HG03558 (cell line): Measurements from ENCODE around the gene CORO2B.

Source experiments
- ATAC-seq: cut with Tn5 transposase; IDR thresholded peaks from one replicate; pipeline ENCODE4 v1.9.1; 2021; ENCODE audit warnings: moderate number of reproducible peaks; ENCODE audit not compliant: unreplicated experiment; ENCODE audit errors: extremely low read depth

The CORO2B gene, protein sequence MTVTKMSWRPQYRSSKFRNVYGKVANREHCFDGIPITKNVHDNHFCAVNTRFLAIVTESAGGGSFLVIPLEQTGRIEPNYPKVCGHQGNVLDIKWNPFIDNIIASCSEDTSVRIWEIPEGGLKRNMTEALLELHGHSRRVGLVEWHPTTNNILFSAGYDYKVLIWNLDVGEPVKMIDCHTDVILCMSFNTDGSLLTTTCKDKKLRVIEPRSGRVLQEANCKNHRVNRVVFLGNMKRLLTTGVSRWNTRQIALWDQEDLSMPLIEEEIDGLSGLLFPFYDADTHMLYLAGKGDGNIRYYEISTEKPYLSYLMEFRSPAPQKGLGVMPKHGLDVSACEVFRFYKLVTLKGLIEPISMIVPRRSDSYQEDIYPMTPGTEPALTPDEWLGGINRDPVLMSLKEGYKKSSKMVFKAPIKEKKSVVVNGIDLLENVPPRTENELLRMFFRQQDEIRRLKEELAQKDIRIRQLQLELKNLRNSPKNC

DNA sequence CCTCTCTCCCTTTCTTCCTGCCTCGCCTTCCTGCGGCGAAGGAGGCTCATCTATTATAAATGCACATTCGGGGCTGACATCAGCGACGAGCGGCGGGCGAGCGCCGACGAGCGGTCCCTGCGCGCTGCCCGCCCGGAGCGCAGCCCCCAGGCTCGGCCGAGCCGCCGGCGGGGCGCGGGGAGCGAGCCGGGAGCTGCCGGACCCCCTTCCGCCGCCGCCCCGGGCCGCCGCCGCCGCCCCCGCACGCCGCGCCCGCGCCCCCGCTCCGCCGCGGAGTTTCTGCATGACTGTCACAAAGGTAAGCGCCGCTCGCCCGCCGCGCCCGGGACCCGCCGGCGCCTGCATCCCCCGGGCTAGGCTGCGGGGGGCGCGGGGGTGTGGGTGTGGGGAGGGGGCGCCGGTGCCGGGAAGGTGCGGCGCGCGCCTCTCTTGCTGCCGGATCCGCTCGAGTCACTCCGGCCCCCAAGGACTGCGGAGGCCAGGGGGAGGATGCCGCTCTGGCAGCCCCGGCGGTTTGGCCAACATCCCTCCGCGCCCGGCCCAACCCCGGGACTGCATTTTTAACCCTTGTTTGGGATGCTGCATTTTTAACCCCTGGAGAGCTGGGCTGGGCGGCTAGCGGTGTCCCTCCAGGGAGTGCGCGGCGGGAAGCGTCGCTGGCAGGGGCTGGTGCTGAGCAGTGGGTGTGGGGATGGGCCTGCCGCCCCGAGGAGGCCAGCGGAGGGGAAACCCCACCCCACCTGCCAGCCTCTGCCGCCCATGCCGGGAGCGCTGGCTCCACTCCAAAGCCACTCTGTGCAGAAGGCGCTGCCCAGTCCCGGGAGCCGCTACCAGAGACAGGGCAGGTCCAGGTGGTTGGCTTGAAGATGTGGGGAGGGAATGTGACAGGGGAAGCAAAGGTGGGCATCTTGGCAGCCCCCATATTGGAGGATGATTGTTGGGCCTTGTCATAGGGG, at the start of gene CORO2B:
Gene CORO2B, plus strand, starts transcription at position 14 of the 956 bp plus-strand sequence. Its CDS starts 270 bp downstream, at position 284.
- ATAC-seq, result no peak

DNA sequence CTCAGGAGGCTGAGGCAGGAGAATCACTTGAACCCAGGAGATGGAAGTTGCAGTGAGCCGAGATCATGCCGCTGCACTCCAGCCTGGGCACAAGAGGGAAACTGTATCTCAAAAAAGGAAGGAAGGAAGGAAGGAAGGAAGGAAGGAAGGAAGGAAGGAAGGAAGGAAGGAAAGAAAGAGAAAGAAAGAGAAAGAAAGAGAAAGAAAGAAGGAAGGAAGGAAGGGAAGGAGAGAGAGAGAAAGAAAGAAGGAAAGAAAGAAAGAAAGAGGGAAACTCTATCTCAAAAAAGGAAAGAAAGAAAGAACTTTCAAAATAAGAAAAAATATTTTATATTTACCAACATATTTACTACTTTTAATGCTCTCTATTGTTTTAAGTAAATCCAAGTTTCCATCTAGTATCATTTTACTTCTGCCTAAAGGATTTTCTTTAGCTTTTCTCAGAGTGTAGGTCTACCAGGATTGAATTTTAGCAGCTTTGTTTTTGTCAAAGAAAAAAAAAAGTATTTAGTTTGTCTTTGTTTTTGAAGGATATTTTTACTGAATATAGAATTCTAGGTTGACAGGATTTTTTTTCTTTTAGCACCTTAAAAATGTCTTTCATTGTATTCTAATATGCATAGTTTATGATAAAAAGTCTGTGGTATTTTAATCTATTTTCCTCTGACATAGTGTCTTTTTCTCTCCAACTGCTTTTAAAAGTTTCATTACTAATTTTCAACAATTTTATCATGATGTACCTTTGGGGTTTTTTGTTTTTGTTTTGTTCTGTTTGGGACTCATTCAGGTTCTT, 47.2 kb upstream of the CORO2B start:
- no peak for ATAC-seq

DNA sequence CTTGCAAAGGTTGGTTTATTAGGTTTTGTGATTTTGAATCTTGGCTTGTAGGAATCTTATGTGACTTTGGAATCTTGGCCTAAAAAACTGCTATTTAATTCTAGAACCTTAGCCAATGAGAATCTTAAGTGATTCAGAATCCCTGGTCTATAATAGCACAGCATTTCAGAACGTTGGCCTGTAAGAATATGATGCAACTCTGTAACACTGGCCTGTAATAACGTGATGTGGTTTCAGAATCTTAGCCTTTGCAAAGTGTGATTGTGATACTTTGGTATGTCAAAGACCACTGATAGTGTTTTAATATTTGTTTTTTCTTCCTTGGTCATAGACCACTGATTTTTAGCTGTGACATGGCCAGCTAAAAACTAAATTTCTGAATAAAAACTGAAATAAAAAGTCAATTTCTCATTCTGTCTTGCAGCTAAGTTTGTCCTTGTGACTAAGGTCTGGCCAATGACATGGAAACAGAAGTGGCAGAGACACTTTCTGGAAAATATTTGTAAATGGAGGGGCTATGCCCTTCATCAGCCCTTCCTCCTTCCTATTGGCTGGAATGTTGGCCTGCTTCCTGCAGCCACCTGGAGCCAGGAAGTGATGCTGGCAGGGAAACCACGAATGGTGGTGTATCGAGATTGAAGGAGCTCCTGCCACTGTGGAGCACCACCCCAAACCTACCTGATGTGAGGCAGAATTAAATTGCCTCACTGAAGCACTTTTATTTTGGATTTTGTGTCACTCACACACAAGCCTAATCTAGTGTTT, 42.3 kb upstream of the CORO2B start:
- no peak for ATAC-seq

DNA sequence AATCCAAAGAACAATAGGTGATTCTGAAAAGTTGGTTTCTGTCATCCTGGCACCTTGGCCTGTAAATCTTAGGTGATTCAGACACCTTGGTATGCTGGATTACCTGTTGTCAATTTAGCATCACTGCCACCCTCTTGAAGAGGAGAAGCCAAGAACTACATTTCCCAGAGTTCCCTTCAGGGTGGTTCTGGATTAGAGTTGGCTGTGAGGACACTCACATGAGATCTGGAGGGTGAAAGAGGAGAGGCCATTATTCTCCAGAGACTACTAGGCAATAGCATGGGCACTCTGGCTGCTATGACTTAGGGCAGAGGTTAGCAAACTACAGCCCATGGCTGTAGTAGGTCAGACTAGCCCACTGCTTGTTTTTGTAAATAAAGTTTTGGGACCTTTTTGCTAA, 41.7 kb upstream of the CORO2B start:
- no peak for ATAC-seq

DNA sequence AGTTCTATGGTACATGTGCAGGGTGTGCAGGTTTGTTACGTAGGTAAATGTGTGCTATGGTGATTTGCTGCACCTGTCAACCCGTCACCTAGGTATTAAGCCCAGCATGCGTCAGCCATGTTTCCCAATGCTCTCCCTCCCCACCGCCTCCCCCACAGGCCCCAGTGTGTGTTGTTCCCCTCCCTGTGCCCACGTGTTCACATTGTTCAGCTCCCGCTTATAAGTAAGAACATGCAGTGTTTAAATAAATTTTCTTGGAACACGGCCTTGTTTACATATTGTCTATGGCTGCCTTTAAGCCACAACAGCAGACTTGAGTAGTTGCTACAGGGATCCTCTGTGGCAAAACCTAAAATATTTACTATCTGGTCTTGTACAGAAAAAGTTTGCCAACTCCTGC, 41.3 kb upstream of the CORO2B start:
- ATAC-seq, result no peak

DNA sequence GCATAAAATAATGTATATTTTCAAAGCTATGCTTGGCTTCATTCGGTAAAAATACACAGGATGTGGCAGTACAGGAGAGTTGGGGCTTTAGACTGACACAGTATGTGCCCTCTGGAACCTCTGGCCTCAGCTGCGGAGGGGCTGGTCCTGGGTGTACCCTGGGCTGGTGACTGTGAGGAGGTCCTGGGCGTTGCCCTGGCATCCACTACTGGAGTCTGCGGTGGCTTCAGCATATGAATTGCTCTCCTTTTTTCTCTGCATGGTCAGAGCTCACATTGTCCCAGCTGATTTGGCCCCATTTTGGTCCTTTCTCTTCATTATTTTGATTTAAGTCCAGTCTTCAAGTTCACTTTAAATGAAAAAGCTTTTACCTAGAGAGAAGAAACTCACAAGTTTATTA, 40.5 kb upstream of the CORO2B start:
- ATAC-seq, result no peak

DNA sequence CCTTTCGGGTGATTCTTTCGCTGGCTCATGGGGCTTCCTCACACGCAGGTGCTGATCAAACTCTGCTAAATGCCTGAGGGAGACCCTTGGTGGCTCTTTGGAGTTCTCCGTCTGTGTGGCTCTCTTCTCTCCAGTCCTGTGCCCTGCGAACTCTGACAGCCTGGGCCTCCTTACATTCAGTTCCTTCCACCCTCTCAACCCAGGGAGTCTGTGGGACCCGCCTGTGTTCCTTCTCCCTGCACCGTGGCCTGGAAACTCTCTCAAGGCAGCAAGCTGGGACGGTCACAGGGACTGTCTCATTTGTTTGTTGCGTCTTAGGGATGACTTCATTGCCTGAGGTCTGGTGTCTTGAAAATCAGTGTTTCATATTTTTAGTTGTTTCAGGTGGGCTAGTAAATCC, 37.0 kb upstream of the CORO2B start:
- no peak for ATAC-seq

DNA sequence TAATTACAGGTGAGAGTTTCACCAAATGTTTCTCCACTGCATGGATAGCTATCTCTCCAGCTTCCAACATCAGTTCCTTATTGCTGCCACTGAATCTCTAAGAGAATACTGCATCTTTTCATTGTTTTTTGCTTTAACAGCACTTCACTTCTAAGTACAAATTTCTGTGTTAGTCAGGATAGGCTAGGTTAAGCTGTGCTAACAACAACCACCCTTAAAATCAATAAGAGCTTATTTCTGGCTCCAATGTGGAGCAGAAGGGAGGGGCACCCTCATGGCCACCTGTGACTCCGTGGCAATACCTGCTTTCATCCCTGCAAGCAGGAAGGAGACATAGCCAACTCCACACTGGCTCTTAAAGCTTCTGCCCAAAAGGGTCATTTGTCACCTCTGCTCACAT, 36.4 kb upstream of the CORO2B start:
- no peak for ATAC-seq

DNA sequence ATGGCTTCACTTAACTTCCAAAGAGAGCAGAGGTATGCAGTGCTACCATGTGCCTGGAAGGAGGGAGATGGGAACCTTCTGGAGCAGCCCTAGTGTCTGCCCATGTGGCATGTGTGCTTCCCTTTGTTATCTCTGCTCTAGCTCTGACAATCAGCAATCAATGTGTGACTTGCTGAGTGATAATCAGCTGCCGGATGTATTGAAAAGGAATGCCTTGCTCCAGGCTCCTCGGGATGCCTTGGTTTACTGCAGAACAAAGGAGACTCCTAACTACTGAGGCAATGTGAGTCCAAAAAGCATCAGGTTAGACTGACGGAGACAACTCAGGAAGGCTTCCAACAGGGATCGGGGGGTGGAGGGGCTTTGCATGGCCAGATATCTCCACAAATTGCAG, 36.0 kb upstream of the CORO2B start:
- no peak for ATAC-seq

DNA sequence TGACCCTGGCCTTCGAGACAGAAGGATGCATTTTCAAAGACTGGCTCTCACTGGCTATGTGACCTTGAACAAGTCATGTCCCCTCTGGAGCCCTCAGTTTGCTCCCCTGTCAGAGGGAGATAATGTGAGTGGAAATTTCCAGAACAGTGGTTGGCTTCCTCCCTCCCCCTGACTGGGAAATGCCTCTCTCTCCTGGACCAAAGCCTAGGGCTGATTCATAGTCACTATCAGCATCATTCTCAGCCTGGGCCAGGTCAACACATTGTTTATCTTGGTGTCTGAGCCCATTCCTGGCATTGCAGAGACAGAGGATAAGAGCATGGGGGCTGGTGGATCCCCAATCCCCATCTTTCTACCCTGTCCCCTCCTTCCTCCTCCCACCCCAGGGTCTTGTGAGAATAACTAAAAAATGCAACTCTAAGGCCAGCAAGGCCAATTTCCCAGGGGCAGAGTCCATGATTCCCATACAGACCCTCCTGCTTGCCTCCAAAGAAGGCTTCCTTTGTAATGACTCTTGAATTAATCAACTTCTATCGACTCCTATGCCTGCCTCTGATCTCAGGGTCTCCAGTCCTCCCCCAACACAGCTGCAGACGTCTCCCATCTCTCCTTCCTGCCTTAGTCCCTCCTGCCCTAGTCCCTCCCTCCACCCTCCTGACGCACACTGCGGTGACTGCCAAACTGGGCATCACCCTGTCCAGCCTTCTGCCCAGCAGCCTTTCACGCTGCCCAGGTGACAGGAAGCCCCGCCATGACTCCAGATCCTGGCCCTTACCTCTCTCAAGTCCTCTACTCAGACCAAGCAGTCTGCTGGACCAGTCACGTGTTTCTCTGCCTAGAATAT, 35.4 kb upstream of the CORO2B start:
- ATAC-seq, result no peak

DNA sequence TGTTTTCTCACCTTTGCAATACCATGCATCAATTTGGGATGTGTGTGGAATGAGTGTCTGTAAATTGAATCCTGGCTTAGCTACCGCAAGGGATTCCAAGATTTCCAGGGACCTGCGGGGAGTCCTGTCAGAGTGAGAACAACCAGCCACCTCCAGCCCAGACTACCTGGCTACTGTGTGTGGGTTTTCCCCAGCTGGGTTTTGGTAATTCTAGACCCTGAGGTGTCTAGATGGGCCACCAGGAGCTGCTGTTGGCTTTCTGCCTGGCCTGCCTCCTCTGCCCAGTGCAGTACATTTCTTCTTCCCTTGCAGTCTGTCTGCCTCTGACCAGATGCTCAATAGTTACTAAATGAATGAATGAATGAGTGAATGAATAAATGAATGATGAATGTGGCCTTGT, 32.5 kb upstream of the CORO2B start:
- no peak for ATAC-seq

DNA sequence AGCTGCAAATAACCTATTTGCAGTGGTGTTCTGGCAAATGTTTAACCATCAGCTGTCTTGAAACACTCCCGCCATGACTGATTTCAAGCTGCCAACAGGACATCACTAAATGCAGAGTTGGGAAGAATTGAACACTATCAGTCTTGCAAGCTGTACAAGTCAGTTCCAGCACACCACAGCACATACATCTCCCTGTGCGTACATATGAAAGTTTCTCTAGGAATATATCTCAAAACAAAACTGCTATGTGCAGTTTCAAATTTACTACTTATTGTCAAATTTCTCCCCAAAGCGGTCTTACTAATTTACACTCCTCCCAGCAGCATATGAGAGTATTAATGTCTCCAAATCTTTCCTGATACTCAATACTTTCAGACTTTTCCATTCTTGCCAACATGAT, 30.4 kb upstream of the CORO2B start:
- ATAC-seq, result no peak

DNA sequence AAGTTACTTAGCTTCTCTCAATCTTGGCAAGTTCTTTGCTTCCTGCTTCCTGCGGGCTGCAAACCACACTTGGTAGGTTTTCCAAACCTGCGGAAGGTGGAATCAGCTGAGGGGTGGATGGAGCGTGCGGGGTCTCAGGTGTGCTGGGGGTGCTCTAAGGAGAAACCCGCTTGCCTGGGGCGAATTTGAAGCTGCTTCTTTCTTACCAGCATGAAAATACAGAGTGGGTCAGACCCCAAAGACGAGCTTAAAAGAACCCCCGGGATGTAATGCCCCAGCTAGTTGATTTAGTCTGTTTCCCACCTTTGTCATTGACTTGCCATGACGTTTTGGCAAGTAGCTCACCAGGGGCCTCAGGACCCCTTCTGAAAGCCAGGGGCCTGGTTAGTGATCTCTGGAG, 28.8 kb upstream of the CORO2B start:
- no peak for ATAC-seq

DNA sequence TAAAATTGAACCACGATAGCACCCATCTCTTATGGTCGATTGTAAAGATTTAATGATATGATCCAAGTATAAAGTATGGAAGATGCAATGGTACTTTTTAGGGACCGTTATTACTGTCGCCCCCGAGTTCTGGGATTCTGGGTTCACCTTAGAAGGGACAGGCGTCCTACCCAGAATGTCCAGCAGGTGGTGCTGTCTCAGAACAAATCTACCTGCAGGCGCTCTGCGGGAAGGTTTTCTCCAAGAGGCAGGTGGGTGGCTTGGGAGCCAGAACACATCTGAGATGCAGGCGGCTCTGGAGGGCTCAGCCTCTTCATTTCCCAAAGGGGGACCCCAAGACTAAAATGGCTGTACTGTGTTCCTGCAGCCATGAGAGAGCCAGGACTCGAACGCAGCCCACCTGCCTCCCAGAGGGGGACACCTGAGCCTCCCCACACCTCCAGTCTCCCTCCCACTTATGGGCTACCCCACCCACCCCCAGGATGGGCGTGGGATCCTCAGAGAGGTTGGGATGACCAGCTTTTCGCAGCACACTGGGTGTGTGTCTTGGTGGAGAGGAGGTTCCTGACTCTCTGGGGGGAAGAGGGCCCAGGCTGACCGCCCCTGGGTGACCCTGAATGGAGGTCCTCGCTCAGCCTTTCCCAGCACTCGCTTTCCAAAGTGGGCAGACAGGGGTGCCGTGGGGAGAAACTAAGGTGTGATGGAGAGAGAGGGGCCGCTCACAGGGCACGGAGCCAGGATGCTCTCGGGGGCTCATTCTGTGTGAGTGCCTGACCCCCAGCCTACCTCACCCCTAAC, 28.1 kb upstream of the CORO2B start:
- ATAC-seq, result no peak

DNA sequence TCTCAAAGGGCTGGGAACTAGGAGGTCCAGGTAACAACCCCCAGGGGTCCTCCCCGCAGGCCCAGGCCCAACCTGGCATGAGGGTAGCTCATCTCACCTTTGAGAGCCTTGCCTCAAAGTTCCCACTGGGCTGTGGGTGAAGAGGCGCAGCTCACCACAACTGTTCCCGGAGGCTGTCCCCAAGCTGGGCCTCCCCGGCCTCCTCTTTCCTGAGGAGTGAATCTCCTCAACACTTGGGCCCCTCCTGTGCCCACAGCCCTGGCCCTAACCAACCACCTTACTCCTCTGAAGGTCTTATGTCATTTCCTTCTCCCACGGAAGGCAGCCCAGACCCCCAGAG, 27.5 kb upstream of the CORO2B start:
- ATAC-seq, result no peak

DNA sequence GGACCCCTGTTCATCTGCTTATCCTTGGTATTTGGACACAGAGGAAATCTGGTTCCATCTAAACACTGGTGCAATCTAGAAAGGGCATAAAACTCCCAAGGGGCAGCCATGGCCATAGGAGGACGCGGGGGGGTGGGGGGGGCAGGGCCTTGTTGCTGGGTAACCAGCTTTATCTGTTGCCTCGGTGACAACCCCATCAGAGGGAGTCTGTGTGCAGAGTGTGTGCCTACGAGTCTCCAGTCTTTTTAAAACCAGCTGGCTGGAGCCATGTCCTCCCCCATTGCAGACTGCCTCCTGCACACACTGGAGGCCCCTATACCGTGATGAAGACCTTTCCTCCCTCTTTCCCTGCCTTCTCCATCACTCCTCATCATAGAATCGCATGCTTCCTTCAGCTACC, 26.4 kb upstream of the CORO2B start:
- no peak for ATAC-seq

DNA sequence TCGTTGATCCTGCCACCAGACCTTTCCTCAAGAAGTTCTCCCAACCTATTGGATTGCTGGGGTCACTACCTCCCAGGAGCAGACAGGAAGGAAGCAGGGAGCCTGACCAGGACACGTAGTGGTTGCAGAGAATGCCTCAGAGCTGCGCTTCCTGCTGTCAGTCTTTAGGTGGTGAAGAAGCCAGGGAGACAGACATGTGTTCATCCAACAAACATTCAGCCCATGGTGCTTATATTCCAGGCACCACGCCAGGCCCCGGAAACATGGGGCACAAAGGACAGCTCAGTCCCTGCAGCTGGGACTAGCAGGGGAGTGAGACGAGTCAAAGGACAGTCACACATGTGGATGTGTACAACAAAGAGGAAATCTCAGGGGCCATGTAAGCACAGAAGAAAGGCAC, 26.0 kb upstream of the CORO2B start:
- ATAC-seq, result no peak

DNA sequence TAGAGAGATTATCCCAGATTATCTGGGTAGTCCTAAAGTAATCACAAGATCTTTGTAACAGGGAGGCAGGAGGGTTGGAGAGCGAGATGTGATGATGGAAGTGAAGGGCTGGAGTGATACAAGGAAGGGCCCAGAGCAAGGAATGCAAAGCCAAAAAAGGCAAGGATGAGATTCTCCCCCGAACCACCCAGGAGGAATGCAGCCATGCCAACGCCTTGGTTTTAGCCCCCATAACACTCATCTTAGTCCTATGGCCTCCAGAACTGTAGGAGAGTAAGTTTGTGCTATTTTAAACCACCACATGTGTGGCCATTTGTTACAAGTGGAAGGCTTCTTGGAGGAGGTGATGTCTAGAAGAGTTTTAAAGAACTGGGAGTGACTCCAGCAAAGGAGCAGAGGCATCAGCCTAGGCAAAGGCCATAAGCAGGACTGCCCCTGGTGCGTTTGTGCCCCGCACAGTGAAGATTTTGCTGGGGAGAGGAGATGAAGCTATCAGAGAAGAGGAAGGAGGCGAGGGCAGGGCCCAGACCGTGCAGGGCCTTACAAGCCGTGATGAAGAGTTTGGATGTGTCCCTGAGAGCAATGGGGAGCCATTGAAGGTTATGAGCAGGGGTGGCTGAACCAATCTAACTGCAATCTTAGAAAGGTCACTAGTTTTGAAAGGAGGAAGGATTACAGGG, 25.3 kb upstream of the CORO2B start:
- no peak for ATAC-seq
